Panc1 (cell line): Measurements from ENCODE around the gene CHST1. TPM values are rescaled to one million over a fixed set of nuclear protein-coding genes. Genes with fewer than 3 reads are reported as not detected.

Source experiments
- ATAC-seq: fragments of 200-7000 bp; cut with Tn5 transposase; 2 replicates; pipeline ENCODE4 v1.9.1; 2020; ENCODE audit warnings: mild to moderate bottlenecking, moderate library complexity
- BruUV-seq: library from RNA; stranded (reverse); fragments of 400-500 nt; replicated peaks from 2 replicates; lab custom pipeline; 2021; lab: Mats Ljungman, UMichigan
- CTCF ChIA-PET: fragments of 300-600 bp; sonication (Branson Sonifier 250); formaldehyde crosslinking; loops from one replicate; lab custom pipeline; 2022; ENCODE audit warnings: antibody characterized with exemption; lab: Charles Lee
- POLR2A ChIA-PET: fragments of 300-600 bp; sonication (Branson Sonifier 250); formaldehyde crosslinking; loops from one replicate; lab custom pipeline; 2022; ENCODE audit warnings: antibody characterized with exemption; lab: Charles Lee
- DNase-seq: peaks from one replicate; pipeline ENCODE4 v3.0.0-alpha.2; 2010; ENCODE audit warnings: low read depth, low spot score
- H3K27ac ChIP-seq: 2 replicates; pipeline ENCODE4 v1.5.1; 2011; ENCODE audit warnings: mild to moderate bottlenecking, low read length, inconsistent platforms
- H3K27me3 ChIP-seq: fragments of 200-500 bp; sonication (Bioruptor generic); 2 replicates; pipeline ENCODE4 v1.6.0; 2014; ENCODE audit warnings: low read length, inconsistent platforms; ENCODE audit not compliant: control insufficient read depth, insufficient read depth
- H3K36me3 ChIP-seq: fragments of 200-500 bp; sonication (Bioruptor generic); 2 replicates; pipeline ENCODE4 v1.5.1; 2014; ENCODE audit warnings: inconsistent platforms, mild to moderate bottlenecking, low read length, moderate library complexity; ENCODE audit not compliant: control insufficient read depth, insufficient read depth
- H3K4me1 ChIP-seq: 2 replicates; pipeline ENCODE4 v1.5.1; 2011; ENCODE audit warnings: inconsistent platforms, mild to moderate bottlenecking, low read length, moderate library complexity; ENCODE audit not compliant: control insufficient read depth, insufficient read depth
- H3K4me3 ChIP-seq, 2 experiments: 2 replicates each; pipeline ENCODE4 v1.5.1; 2011 to 2012; ENCODE audit warnings: low read depth in 2 of 2, low read length in 2 of 2, mild to moderate bottlenecking in 2 of 2, inconsistent platforms in 1 of 2, moderate library complexity in 1 of 2
- H3K9me3 ChIP-seq: fragments of 200-500 bp; sonication (Bioruptor generic); 2 replicates; pipeline ENCODE4 v1.5.1; 2014; ENCODE audit warnings: low read depth, mild to moderate bottlenecking, inconsistent platforms, low read length, moderate library complexity; ENCODE audit not compliant: control insufficient read depth, insufficient read depth
- CTCF ChIP-seq: fragments of 450-650 bp; IDR thresholded peaks from 2 replicates; pipeline ENCODE4 v1.5.1; 2017; ENCODE audit warnings: mild to moderate bottlenecking
- POLR2AphosphoS5 ChIP-seq: IDR thresholded peaks from 2 replicates; pipeline ENCODE4 v1.6.1; 2012; ENCODE audit warnings: mild to moderate bottlenecking, low read depth, low read length, moderate library complexity
- SIN3A ChIP-seq: IDR thresholded peaks from 2 replicates; pipeline ENCODE4 v1.6.1; 2012; ENCODE audit warnings: low read depth, mild to moderate bottlenecking, low read length, moderate library complexity, borderline replicate concordance; ENCODE audit not compliant: insufficient read depth
- TCF7L2 ChIP-seq: IDR thresholded peaks from 2 replicates; pipeline ENCODE4 v1.6.1; 2011; ENCODE audit warnings: mild to moderate bottlenecking, low read depth, low read length, inconsistent platforms
- in situ Hi-C: cut with HindIII; loops from 2 replicates; pipeline ENCODE4 v1.10.0; 2016; ENCODE audit warnings: low sequenced_read_pairs, low pct_unique_long_range_greater_than_20kb
- intact Hi-C: fragments of 100-400 bp; cut with micrococcal nuclease; formaldehyde crosslinking; loops from one replicate; pipeline ENCODE4 v1.10.0; 2022; ENCODE audit not compliant: unreplicated experiment
- total RNA-seq: library from RNA; stranded (reverse); gene quantifications from one replicate; pipeline ENCODE4 v1.2.1, GENCODE V29; 2021; ENCODE audit not compliant: unreplicated experiment
- TF ChIP-seq, protein P1 (sequence below), 2 experiments: IDR thresholded peaks; 2 replicates each; pipeline ENCODE4 v1.6.1; 2011 to 2012; ENCODE audit warnings: low read depth in 2 of 2, control low read depth in 1 of 2, low read length in 1 of 2, mild to moderate bottlenecking in 1 of 2, moderate library complexity in 1 of 2; ENCODE audit not compliant: insufficient read depth in 1 of 2

CHST1 gene
- total RNA-seq, 1 experiment from 2014 or later = not detected

DNA sequence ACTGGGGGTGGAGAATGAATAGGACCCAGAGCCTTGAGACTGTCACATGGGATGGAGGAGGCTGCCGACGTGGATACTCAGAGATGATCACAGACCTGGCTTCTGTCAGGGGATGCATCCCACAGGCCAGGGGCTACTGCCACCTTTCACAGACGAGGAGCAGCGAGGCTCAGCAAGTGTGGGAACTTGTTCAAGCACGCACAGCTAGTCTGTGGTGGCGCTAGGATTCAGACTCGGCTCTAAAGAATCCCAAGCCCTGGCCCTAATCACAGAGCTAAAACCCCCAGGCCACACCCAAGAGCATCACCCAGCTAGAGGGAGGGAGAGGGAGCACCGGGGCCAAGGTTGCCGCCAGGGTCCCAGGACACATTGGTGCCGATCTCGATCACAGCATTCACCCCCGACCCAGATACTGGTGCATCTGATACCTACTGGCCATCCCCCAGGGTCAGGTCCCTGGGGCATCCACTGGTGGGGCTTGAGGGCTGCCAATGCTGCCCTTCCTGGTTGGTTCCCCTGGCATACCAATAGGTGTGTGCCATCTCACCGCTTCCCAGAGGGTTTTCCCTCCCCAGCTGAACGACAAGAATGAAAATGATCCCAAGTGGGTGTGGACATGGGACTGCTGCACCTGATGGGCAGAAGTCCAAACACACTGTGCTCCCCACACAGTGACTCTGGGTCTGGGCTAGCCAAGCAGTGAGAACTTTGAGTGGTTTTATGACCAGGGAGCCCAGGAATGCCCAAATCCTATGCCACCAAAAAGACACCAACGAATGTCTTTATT, 6.2 kb downstream of the CHST1 start:
- Histone ChIP-seq H3K36me3 (no peaks in the 10 kb centered on the region), H3K27me3 (peaks cover 8% of the 10 kb centered on the region; the same call in 1 of the 2 replicates), H3K27ac (no peak overlapping the region), H3K4me1 (no peaks in the 10 kb centered on the region), H3K4me3 (no peak overlapping the region), H3K9me3 (no peaks in the 10 kb centered on the region)
- BruUV-seq = no TSS peak
- in situ Hi-C loops (no loop called here), intact Hi-C loops (loop anchor here (10.0 kb wide), 1 partner anchor 284 kb away; no protein-coding TSS in a partner anchor)
- POLR2A ChIA-PET = interaction anchor here (0.6 kb wide), 1 partner anchor 253 kb away, joined by 3 read pairs; no protein-coding TSS in a partner anchor
- ATAC-seq (no peak), DNase-seq (no peak)
- CTCF ChIA-PET = interaction anchor here (1.3 kb wide), 1 partner anchor 112 kb away, joined by 3 read pairs; no protein-coding TSS in a partner anchor
- TF ChIP-seq CTCF (no peak), SIN3A (no peak), TCF7L2 (no peak), POLR2AphosphoS5 (no peak)
- TF ChIP-seq, protein P1, sequence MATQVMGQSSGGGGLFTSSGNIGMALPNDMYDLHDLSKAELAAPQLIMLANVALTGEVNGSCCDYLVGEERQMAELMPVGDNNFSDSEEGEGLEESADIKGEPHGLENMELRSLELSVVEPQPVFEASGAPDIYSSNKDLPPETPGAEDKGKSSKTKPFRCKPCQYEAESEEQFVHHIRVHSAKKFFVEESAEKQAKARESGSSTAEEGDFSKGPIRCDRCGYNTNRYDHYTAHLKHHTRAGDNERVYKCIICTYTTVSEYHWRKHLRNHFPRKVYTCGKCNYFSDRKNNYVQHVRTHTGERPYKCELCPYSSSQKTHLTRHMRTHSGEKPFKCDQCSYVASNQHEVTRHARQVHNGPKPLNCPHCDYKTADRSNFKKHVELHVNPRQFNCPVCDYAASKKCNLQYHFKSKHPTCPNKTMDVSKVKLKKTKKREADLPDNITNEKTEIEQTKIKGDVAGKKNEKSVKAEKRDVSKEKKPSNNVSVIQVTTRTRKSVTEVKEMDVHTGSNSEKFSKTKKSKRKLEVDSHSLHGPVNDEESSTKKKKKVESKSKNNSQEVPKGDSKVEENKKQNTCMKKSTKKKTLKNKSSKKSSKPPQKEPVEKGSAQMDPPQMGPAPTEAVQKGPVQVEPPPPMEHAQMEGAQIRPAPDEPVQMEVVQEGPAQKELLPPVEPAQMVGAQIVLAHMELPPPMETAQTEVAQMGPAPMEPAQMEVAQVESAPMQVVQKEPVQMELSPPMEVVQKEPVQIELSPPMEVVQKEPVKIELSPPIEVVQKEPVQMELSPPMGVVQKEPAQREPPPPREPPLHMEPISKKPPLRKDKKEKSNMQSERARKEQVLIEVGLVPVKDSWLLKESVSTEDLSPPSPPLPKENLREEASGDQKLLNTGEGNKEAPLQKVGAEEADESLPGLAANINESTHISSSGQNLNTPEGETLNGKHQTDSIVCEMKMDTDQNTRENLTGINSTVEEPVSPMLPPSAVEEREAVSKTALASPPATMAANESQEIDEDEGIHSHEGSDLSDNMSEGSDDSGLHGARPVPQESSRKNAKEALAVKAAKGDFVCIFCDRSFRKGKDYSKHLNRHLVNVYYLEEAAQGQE (IDR thresholded peaks at IDR 0.05; ENCODE audit: insufficient read depth in 1 of 2, low read depth in 2 of 2, low read length in 1 of 2) = no peak

DNA sequence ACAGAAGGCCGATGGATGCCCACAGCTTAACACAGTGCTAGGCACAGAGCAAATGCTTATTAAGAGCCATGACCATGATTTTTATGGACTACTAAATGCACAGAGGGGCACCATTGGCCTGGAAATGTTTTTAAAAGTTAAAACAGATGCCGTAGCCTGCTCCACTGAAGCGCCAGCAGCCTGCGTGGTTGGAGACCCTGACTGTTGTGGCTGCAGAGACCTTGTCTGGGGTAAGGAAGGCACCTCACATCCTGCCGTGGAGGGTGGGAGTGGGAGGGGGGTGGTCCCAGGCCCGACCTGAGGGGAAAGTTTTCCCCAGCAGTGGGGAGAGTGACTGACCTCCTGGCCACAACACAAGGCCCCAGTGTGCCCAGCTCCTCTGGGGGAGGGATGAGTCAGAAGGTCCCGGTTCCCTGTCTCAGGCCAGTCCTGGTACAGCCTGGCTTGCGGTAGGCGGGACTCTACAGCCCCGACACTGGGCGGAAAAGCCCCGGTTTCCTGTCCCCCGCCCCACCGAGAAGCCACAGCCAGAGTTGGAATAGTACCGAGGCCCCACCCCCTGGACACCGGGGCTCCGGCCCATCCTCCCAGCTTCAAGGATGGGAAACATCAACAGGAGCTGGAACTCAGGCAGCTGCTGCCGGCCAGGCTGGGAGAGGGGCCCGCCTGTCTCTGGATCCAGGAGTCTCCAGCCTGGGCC, 7.0 kb downstream of the CHST1 start:
- in situ Hi-C loops = no loop called here
- TF ChIP-seq, protein P1 (IDR thresholded peaks at IDR 0.05; ENCODE audit: insufficient read depth in 1 of 2, low read depth in 2 of 2, low read length in 1 of 2) = no peak
- TF ChIP-seq POLR2AphosphoS5 (no peak), CTCF (no peak), TCF7L2 (no peak), SIN3A (no peak)
- ChIA-PET POLR2A (no interaction called here), CTCF (interaction anchor here (1.3 kb wide), 1 partner anchor 113 kb away, joined by 3 read pairs; no protein-coding TSS in a partner anchor)
- DNase-seq = no peak
- no peak overlapping the region for H3K27ac ChIP-seq
- H3K4me1 ChIP-seq = no peaks in the 10 kb centered on the region
- no peak for ATAC-seq
- H3K4me3 ChIP-seq = no peak overlapping the region
- no peaks in the 10 kb centered on the region for H3K9me3 ChIP-seq
- intact Hi-C loops = loop anchor here (10.0 kb wide), 1 partner anchor 284 kb away; no protein-coding TSS in a partner anchor
- H3K27me3 ChIP-seq = peaks cover 4% of the 10 kb centered on the region; the same call in 1 of the 2 replicates
- no peaks in the 10 kb centered on the region for H3K36me3 ChIP-seq
- BruUV-seq = no TSS peak
